Thoracic aorta (tissue), 2 donors: ENCODE results near the gene ANO10. TPM values are rescaled to one million over a fixed set of nuclear protein-coding genes. Genes with fewer than 3 reads are reported as not detected.

Source experiments
- ATAC-seq: fragments of 150-250 bp; one replicate; pipeline ENCODE4 v1.8.0; 2017; ENCODE audit warnings: low read depth; ENCODE audit not compliant: insufficient number of reproducible peaks, low FRiP score
- DNase-seq: peaks from one replicate; pipeline ENCODE4 v3.0.0-alpha.2; 2020; ENCODE audit warnings: low spot score
- H3K27ac ChIP-seq, 2 donors: fragments of 200-600 bp; sonication (generic); 1 replicate in 1 of 2; 2 replicates in 1 of 2; pipeline ENCODE4 v1.5.1; 2016; ENCODE audit warnings: mild to moderate bottlenecking in 2 of 2, moderate library complexity in 2 of 2
- H3K27me3 ChIP-seq: fragments of 200-600 bp; sonication (generic); replicated peaks from 2 replicates; pipeline ENCODE4 v1.6.0; 2016; ENCODE audit warnings: mild to moderate bottlenecking; ENCODE audit not compliant: insufficient read depth
- H3K36me3 ChIP-seq: fragments of 200-600 bp; sonication (generic); one replicate; pipeline ENCODE4 v1.5.1; 2016
- H3K4me1 ChIP-seq, 2 donors: fragments of 200-600 bp; sonication (generic); 1 replicate in 1 of 2; 2 replicates in 1 of 2; pipeline versions ENCODE4 v1.5.1 to v1.6.0; 2016; ENCODE audit warnings: low read depth in 2 of 2, mild to moderate bottlenecking in 1 of 2; ENCODE audit not compliant: control insufficient read depth in 1 of 2
- H3K4me3 ChIP-seq: fragments of 200-600 bp; sonication (generic); 2 replicates; pipeline ENCODE4 v1.5.1; 2016; ENCODE audit warnings: mild to moderate bottlenecking
- H3K9me3 ChIP-seq: fragments of 200-600 bp; sonication (generic); 2 replicates; pipeline ENCODE4 v1.5.1; 2016
- total RNA-seq, 2 donors: library from RNA; depleted of rRNA; stranded (reverse); fragments of >200 nt; gene quantifications; one replicate each; pipeline versions ENCODE4 v1.1.0 to v1.2.3, GENCODE V29; 2016
- TF ChIP-seq, protein P1 (sequence below): fragments of 200-600 bp; sonication (generic); IDR thresholded peaks from one replicate; pipeline ENCODE4 v1.5.1; 2019; ENCODE audit warnings: antibody characterized with exemption

Gene ANO10
- total RNA-seq, 2 donors from 2014 or later, result 22.4 to 23.2 TPM

DNA sequence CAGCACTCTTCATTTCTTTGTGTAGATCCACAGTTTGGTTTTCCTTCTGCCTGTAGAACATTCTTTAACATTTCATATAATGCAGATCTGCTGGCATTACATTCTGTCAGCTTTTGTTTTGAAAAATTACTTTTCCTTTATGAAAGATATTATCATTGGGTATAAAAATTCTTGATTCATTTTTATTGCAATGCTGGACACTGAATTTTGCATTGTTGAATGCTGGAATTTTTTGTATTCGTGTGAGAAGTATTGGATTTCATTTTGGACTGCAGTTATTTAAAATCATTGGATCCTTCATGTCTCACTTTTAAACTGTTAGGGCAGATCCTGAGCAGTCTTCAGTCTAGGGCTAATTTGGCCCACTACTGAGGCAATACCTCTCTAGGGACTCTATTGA, 268.4 kb downstream of the ANO10 start:
- Histone ChIP-seq H3K27me3 (no peaks in the 10 kb centered on the region), H3K27ac (no peak overlapping the region), H3K4me3 (no peak overlapping the region), H3K4me1 (no peaks in the 10 kb centered on the region), H3K36me3 (peaks cover 12% of the 10 kb centered on the region), H3K9me3 (peaks cover 24% of the 10 kb centered on the region)
- ATAC-seq (no peak), DNase-seq (no peak)
- TF ChIP-seq, protein P1, sequence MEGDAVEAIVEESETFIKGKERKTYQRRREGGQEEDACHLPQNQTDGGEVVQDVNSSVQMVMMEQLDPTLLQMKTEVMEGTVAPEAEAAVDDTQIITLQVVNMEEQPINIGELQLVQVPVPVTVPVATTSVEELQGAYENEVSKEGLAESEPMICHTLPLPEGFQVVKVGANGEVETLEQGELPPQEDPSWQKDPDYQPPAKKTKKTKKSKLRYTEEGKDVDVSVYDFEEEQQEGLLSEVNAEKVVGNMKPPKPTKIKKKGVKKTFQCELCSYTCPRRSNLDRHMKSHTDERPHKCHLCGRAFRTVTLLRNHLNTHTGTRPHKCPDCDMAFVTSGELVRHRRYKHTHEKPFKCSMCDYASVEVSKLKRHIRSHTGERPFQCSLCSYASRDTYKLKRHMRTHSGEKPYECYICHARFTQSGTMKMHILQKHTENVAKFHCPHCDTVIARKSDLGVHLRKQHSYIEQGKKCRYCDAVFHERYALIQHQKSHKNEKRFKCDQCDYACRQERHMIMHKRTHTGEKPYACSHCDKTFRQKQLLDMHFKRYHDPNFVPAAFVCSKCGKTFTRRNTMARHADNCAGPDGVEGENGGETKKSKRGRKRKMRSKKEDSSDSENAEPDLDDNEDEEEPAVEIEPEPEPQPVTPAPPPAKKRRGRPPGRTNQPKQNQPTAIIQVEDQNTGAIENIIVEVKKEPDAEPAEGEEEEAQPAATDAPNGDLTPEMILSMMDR, result no peak

DNA sequence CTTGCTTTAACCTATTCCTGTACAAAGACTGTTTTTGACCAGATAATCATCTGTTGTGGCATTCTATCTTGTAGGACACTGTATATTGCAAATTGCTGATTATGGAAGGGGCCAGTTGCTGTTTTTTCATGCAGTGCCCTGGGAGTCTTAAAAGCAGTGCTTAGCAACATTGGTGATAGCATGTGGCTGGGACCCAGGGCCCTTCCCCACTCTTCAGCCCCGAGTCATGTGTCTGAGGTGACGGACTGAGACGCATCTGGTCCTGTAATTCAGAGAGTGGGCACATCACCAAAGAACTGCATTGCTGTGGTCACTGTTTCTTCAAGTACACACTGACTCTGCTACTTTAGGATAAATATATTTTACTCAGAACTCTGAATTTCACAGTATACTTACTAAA, 272.1 kb downstream of the ANO10 start:
- Histone ChIP-seq H3K36me3 (peaks cover 25% of the 10 kb centered on the region), H3K4me3 (no peak overlapping the region), H3K27me3 (no peaks in the 10 kb centered on the region), H3K9me3 (peaks cover 14% of the 10 kb centered on the region), H3K27ac (no peak overlapping the region), H3K4me1 (no peaks in the 10 kb centered on the region)
- TF ChIP-seq, protein P1, result no peak
- no peak for ATAC-seq
- DNase-seq, result no peak

DNA sequence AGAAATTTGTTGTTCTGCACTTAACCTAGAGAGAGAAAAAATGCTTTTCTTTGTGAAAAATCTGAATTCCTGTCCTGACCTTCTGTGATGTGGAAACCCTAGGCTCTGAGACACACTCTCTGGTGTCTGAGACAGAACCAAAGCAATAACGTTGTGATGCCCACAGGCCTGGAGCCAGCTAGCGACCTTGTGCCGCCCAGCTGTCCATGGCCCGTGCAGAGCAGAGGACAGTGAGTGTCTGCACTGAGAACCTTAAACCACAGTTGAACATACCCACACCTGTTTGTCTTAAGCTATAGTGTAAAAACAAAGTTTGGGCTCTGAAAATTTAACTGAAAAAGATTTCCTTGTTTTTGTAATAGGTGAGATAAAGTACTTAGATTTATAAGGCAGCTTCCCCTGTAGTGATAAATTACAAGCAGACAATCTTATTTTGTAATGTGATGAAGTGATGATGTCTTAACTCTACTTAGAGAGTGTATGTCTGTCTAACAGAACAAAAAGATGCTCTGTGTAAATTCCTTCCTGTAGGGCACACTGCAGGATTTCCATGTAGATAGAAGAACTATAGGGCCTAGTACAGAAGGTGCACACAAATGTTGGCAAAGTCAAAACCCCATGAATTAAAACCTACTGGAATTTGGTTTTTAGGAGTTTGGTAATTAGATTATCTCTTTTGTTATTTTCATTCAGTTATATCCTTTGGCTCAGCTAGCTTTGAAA, 272.8 kb downstream of the ANO10 start:
- DNase-seq (no peak), ATAC-seq (no peak)

DNA sequence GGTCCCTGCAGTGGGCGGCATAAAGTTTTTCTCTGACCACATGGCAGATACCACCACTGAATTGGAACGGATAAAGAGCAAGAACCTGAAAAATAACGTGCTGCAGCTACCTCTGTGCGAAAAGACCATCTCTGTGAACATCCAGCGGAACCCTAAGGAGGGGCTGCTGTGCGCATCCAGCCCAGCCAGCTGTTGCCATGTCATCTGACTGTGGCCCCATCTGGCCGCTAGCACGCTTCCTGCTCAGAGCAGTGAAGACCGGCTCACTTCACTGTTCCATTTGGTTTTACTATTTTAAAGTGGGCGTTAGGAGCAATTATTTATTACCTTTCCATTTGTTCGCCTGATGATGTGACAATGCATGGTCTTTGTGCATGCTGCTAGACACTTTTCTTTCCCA, 273.5 kb downstream of the ANO10 start:
- Histone ChIP-seq H3K9me3 (peaks cover 7% of the 10 kb centered on the region), H3K4me1 (no peaks in the 10 kb centered on the region), H3K4me3 (no peak overlapping the region), H3K36me3 (peaks cover 38% of the 10 kb centered on the region), H3K27ac (no peak overlapping the region), H3K27me3 (no peaks in the 10 kb centered on the region)
- ATAC-seq, result no peak
- TF ChIP-seq, protein P1, result no peak
- no peak for DNase-seq

More for the DNA sequence above, 272.8 kb downstream of the ANO10 start:
- Histone ChIP-seq H3K27ac (no peak overlapping the region), H3K27me3 (no peaks in the 10 kb centered on the region), H3K36me3 (peaks cover 32% of the 10 kb centered on the region), H3K9me3 (peaks cover 14% of the 10 kb centered on the region), H3K4me1 (no peaks in the 10 kb centered on the region), H3K4me3 (no peak overlapping the region)
- TF ChIP-seq, protein P1, result no peak

DNA sequence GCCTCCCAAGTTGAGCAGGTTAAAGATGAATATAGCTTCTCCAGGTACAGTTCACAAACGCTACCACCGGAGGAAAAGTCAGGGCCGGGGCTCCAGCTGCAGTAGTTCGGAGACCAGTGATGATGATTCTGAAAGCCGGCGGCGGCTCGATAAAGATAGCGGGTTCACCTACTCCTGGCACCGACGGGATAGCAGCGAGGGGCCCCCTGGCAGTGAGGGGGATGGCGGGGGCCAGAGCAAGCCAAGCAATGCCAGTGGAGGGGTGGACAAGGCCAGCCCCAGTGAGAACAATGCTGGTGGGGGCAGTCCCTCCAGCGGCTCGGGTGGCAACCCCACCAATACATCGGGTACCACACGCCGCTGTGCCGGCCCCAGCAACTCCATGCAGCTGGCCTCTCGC, 274.0 kb downstream of the ANO10 start:
- Histone ChIP-seq H3K27ac (no peak overlapping the region), H3K4me3 (no peak overlapping the region), H3K9me3 (peaks cover 6% of the 10 kb centered on the region), H3K27me3 (no peaks in the 10 kb centered on the region), H3K36me3 (peaks cover 41% of the 10 kb centered on the region), H3K4me1 (no peaks in the 10 kb centered on the region)
- DNase-seq (no peak), ATAC-seq (no peak)
- TF ChIP-seq, protein P1, result no peak
